Measurements from ENCODE around the gene ANO2. TPM values are rescaled to one million over a fixed set of nuclear protein-coding genes. Genes with fewer than 3 reads are reported as not detected.

Gene ANO2
- total and polyA plus RNA-seq, 2 experiments from 2014 or later: 2.3 to 4.6 TPM

- ATAC-seq: peak; percentile 29; the same call in 2 of the 3 replicates
- Histone ChIP-seq H3K27ac (ENCODE audit: low read depth) (no peak overlapping the region), H3K4me2 (peak overlapping the region; percentile 3; the same call in 1 of the 2 replicates), H3K4me1 (ENCODE audit: insufficient read depth) (peaks cover 8% of the 10 kb centered on the region; the same call in 1 of the 2 replicates), H3K36me3 (ENCODE audit: insufficient read depth) (no peaks in the 10 kb centered on the region; the same call in 1 of the 2 replicates), H4K20me1 (replicated peaks; ENCODE audit: insufficient read depth) (no peaks in the 10 kb centered on the region), H3K9me2 (ENCODE audit: insufficient read depth) (peaks cover 30% of the 10 kb centered on the region), H3K27me3 (ENCODE audit: insufficient read depth) (no peaks in the 10 kb centered on the region), H3F3A (replicated peaks; ENCODE audit: low read depth) (no peaks in the 10 kb centered on the region), H2AFZ (peak overlapping the region; percentile 66; the same call in 1 of the 2 replicates), H3K79me2 (replicated peaks; ENCODE audit: insufficient read depth) (no peaks in the 10 kb centered on the region), H3K4me3 (no peak overlapping the region)
- Mint-ChIP-seq H3K27me3 (ENCODE audit: insufficient read depth, low read depth, poor library complexity) (peaks cover 18% of the 10 kb centered on the region), H3K4me3 (no peak overlapping the region), H3K27ac (no peak overlapping the region), H3K4me1 (peaks cover 15% of the 10 kb centered on the region), H3K36me3 (ENCODE audit: low read depth) (no peaks in the 10 kb centered on the region), H3K9me3 (peaks cover 2% of the 10 kb centered on the region; the same call in 2 of the 3 replicates)
- DNase-seq (ENCODE audit: low spot score): no peak
- TF ChIP-seq ZNF462 (CRISPR knock-in tag; IDR thresholded peaks at IDR 0.05) (no peak), POLR2AphosphoS5 (IDR thresholded peaks at IDR 0.05; ENCODE audit: low read depth) (no peak), REST (IDR thresholded peaks at IDR 0.05; ENCODE audit: unreplicated experiment) (no peak), EZH2 (IDR thresholded peaks at IDR 0.05; ENCODE audit: low read depth, unreplicated experiment) (no peak), JUNB (IDR thresholded peaks at IDR 0.05; ENCODE audit: unreplicated experiment) (no peak), CREB1 (CRISPR knock-in tag; IDR thresholded peaks at IDR 0.05; ENCODE audit: low read depth) (no peak), EZH2phosphoT487 (IDR thresholded peaks at IDR 0.05; ENCODE audit: unreplicated experiment) (no peak), ZNF331 (CRISPR knock-in tag; IDR thresholded peaks at IDR 0.05; ENCODE audit: low read depth) (no peak), ETS1 (IDR thresholded peaks at IDR 0.05) (no peak), ZNF114 (CRISPR knock-in tag; IDR thresholded peaks at IDR 0.05) (no peak), NANOG (IDR thresholded peaks at IDR 0.05; ENCODE audit: borderline replicate concordance) (no peak), CTCF (conservative IDR thresholded peaks at IDR 0.05; ENCODE audit: low read depth in 2 of 2) (no peak), STAT1 (IDR thresholded peaks at IDR 0.05; ENCODE audit: unreplicated experiment) (no peak)
Measured at GRCh38 chr12:5537771-5538170, 407.3 kb downstream of the ANO2 start.

Measured in GM23338 (cell line).